GM12891 (cell line): ENCODE measurements around the gene CEACAM19.
A peak's percentile ranks its signal among the peaks of the same experiment; 100 is the strongest.

Experiments used
- DNase-seq: peaks from one replicate; pipeline ENCODE4 v3.0.0; 2011; ENCODE audit warnings: low spot score; ENCODE audit not compliant: insufficient read length
- FAIRE-seq: peaks from 2 replicates; lab custom pipeline; 2011; peaks lifted over from hg19 to GRCh38; lab: Jason Lieb, UNC
- PAX5 ChIP-seq: IDR thresholded peaks from 2 replicates; pipeline ENCODE4 v1.6.1; 2011; ENCODE audit warnings: low read length, moderate library complexity, mild to moderate bottlenecking; ENCODE audit not compliant: insufficient read depth, severe bottlenecking
- POLR2A ChIP-seq: IDR thresholded peaks from 2 replicates; pipeline ENCODE4 v1.6.1; 2011; ENCODE audit warnings: low read depth, low read length, control low read depth
- POLR2AphosphoS5 ChIP-seq: IDR thresholded peaks from 2 replicates; pipeline ENCODE4 v1.6.1; 2011; ENCODE audit warnings: low read depth, low read length, control low read depth
- POU2F2 ChIP-seq: IDR thresholded peaks from 2 replicates; pipeline ENCODE4 v1.6.1; 2011; ENCODE audit warnings: low read depth, mild to moderate bottlenecking, control low read depth, low read length, moderate library complexity
- SPI1 ChIP-seq: IDR thresholded peaks from 2 replicates; pipeline ENCODE4 v1.6.1; 2011; ENCODE audit warnings: low read depth, low read length, control low read depth
- TAF1 ChIP-seq: IDR thresholded peaks from 2 replicates; pipeline ENCODE4 v1.6.1; 2011; ENCODE audit warnings: low read depth, low read length, control low read depth

CEACAM19 gene

DNA sequence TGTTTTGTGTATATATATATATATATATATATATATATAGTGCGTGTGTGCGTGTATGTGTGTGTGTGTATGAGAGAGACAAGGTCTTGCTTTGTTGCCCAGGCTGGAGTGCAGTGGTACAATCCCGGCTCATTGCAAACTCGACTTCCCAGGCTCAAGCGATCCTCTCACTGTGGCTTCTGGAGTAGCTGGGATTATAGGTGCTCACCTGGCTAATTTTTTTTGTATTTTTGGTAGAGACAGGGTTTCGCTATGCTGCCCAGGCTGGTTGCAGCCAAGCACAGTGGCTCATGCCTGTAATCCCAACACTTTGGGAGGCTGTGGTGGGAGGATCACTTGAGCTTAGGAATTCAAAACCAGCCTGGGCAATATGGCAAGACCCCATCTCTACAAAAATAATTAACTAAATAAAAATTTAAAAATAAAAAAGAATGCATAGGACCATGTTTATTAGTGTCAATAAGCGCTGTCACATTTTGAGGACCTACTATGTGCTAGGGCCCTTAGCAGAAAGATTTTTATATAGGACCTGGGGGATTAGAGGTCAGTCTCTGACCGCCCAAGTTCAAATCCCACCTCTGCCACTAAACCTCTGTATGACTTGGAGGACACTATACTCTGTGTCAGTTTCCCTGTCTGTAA, 25.8 kb upstream of the CEACAM19 start:
- DNase-seq (no peak), FAIRE-seq (no peak)
- TF ChIP-seq PAX5 (no peak), TAF1 (no peak), POLR2A (no peak), POLR2AphosphoS5 (no peak), SPI1 (no peak), POU2F2 (no peak)

DNA sequence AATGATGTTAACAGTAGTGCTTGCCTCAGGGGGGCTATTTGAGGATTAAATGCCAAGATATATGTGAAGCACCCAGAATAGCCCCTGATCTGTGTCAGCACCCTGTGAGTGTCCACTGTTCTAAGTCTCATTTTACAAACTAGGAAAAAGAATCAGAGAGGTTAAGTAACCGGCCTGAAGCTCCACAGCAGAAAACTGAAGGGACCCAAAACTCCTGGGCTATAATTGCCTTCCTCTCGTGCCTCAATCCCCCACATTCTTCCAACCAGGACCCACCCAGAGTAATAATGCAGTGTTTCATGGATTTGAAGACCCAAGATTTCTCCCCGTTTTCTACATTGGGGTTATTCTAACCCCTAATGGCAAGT, 25.2 kb upstream of the CEACAM19 start:
- DNase-seq (no peak), FAIRE-seq (no peak)
- TF ChIP-seq PAX5 (no peak), SPI1 (no peak), POLR2A (no peak), POU2F2 (no peak), TAF1 (no peak), POLR2AphosphoS5 (no peak)

DNA sequence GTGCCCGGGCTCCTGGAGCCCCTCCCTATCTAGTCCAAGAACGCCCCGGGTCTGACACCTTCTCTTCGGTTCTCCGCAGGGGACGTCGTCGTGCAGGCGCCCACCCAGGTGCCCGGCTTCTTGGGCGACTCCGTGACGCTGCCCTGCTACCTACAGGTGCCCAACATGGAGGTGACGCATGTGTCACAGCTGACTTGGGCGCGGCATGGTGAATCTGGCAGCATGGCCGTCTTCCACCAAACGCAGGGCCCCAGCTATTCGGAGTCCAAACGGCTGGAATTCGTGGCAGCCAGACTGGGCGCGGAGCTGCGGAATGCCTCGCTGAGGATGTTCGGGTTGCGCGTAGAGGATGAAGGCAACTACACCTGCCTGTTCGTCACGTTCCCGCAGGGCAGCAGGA, 24.1 kb upstream of the CEACAM19 start:
- FAIRE-seq (no peak), DNase-seq (no peak)
- TF ChIP-seq POU2F2 (no peak), POLR2AphosphoS5 (no peak), SPI1 (no peak)

DNA sequence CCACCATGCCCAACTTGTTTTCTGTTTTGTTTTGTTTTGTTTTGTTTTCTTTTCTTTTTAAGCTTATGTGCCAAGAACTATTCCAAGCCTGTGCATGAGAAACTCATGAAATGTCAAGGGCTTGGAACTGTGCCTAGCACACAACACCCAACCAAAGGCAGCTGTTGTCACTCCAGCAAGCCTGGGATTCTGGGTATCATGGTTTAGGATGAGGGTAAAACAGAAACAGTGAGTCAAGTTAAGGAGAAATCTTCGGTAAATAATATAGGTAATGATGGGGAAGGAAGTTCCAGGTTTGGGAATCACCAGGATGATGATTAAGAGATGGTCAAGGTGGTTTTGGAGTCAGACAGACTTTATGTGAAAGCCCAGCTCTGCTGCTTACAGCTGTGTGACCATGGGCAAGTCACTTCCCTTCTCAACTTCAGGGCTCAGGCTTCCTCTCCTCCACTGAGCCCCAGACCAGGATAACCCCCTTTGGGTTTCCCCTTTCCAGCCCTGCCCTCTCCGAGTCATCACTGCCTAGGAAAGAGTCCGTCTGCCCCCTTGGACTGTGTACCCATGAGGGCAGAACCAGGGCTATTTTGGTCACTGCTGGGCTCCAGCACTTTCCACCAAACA, 22.5 kb upstream of the CEACAM19 start:
- FAIRE-seq (no peak), DNase-seq (no peak)
- TF ChIP-seq PAX5: no peak
- no peak for TF ChIP-seq POU2F2
- TF ChIP-seq POLR2AphosphoS5: no peak
- TF ChIP-seq TAF1: no peak
- TF ChIP-seq POLR2A: no peak
- no peak for TF ChIP-seq SPI1

DNA sequence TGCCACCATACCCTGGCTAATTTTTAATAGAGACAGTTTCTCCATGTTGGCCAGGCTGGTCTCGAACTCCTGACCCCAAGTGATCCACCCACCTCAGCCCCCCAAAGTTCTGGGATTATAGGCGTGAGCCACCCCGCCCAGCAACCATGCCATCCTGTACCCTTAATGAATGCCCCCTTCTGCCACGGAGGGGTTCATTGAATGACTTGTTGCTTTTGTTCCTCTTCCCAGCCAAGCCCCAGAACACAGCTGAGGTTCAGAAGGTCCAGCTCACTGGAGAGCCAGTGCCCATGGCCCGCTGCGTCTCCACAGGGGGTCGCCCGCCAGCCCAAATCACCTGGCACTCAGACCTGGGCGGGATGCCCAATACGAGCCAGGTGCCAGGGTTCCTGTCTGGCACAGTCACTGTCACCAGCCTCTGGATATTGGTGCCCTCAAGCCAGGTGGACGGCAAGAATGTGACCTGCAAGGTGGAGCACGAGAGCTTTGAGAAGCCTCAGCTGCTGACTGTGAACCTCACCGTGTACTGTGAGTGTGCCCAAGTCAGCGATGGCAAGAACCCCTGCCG, 21.6 kb upstream of the CEACAM19 start:
- FAIRE-seq: no peak
- no peak for DNase-seq
- no peak for TF ChIP-seq POLR2AphosphoS5
- TF ChIP-seq POU2F2: no peak
- no peak for TF ChIP-seq POLR2A
- no peak for TF ChIP-seq SPI1
- TF ChIP-seq PAX5: no peak
- TF ChIP-seq TAF1: no peak

DNA sequence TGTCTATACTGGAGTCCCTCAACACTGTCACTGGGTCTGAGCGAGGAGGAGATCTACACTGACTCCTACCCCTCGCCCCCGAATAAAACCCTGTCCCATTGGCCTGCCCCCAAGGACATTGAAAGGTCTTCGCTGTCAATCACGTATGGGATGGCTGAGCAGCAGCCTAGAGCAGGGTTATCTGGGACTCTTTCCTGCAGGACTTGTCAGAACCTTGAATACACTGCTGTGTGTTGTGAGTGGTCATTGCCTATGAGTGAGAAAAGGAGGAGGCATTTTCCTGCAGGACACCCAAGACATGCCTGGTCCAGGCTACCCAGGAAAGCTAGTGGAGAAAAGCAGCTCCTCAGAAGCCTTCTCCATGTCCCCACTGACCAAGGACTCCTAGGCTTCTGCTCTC, 17.9 kb upstream of the CEACAM19 start:
- TF ChIP-seq POU2F2: no peak
- TF ChIP-seq PAX5: no peak
- no peak for TF ChIP-seq SPI1
- TF ChIP-seq TAF1: no peak
- TF ChIP-seq POLR2A: no peak
- FAIRE-seq (no peak), DNase-seq (no peak)

DNA sequence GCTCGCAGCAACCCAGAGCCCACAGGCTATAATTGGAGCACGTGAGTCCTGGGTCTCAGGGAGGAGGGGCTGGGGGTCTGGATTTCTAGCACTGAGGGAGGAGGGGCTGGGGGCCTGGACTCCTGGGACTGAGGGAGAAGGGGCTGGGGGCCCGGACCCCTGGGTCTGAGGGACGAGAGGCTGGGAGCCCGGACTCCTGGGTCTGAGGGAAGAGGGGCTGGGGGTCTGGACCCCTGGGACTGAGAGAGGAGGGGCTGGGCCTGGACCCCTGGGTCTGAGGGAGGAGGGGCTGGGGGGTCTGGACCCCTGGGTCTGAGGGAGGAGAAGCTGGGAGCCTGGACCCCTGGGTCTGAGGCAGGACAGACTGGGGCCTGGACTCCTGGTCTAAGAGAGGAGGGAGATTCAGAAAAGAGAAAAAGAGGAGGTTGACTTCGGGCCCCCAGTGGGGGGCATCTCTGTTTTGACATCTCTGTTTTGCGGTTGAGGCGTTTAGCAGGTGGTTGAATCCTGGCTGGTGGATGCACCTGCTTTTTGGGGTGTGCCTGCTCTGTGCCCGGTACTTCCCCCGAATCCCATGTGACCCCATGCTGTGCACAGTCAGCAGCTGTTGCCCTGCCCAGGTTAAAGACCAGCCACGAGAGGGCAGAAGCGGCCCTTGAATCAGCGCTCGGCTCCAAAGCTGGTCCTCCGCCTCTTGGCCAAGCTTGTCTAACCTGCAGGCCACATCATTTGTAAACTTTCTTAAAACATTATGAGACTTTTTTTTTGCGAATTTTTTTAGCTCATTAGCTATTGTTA, 17.1 kb upstream of the CEACAM19 start:
- no peak for TF ChIP-seq PAX5
- TF ChIP-seq SPI1: no peak
- TF ChIP-seq POU2F2: no peak
- TF ChIP-seq TAF1: no peak
- no peak for TF ChIP-seq POLR2A
- TF ChIP-seq POLR2AphosphoS5: no peak
- FAIRE-seq (peak; percentile 95), DNase-seq (peak; percentile 83)

GRCh38 chr19:44657211-44657921, 13.9 kb upstream of the CEACAM19 start:
- FAIRE-seq (peak; percentile 79), DNase-seq (peak; percentile 72)
- TF ChIP-seq POU2F2 (no peak), PAX5 (no peak), POLR2AphosphoS5 (no peak), TAF1 (no peak), SPI1 (no peak), POLR2A (no peak)

DNA sequence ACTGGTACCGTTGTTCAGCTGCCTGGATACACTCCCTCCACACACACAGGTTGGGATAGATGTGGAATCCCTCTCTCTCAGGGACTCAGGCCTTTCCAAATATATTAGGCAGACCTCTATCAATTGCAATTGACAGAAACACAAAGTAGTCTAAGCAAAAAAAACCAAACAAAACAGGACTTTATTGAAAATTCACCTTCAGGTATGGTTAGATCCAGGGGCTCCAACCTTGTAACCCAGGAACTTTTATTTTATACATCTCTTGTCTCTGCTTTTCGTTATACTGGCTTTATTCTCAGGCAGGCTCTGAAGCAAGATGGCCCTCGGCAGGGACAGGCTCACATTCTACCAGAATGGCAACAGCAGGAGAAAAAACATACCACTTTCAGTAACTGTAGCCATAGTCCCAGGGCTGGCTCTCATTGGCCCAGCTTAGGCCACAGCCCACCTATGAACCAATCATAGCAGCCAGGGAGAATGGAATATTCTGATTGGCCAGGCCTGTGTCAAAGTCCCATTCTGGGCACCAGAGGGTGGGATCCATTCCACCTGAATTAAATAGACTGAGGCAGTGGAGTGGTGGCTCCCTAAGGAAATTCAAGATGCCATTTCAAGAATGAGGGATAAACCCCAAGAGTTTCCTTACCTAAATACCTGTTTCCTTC, 13.1 kb upstream of the CEACAM19 start:
- DNase-seq: no peak
- TF ChIP-seq POLR2AphosphoS5: no peak
- TF ChIP-seq POU2F2: no peak
- no peak for TF ChIP-seq PAX5
- no peak for TF ChIP-seq SPI1
- TF ChIP-seq POLR2A: no peak
- TF ChIP-seq TAF1: no peak
- no peak for FAIRE-seq
